Liver (tissue), 9 donors: ENCODE data around the gene CERT1. TPM values are rescaled to one million over a fixed set of nuclear protein-coding genes. Genes with fewer than 3 reads are reported as not detected.

Source experiments
- DNase-seq: peaks from one replicate; pipeline ENCODE4 v3.0.0-alpha.2; 2017; ENCODE audit warnings: low spot score
- H3K27ac ChIP-seq, 2 donors: one replicate each; pipeline ENCODE4 v1.7.0; 2013; ENCODE audit warnings: inconsistent platforms in 2 of 2, low read length in 2 of 2, control low read depth in 1 of 2, low read depth in 1 of 2, mild to moderate bottlenecking in 1 of 2
- H3K27me3 ChIP-seq, 4 donors: one replicate each; pipeline versions ENCODE4 v1.6.1 to v1.7.0; 2013; ENCODE audit warnings: low read length in 3 of 4, inconsistent platforms in 1 of 4, mild to moderate bottlenecking in 1 of 4, moderate library complexity in 1 of 4; ENCODE audit not compliant: control insufficient read depth in 4 of 4, insufficient read depth in 4 of 4
- H3K36me3 ChIP-seq, 4 donors: one replicate each; pipeline versions ENCODE4 v1.6.1 to v1.7.0; 2013; ENCODE audit warnings: low read length in 3 of 4, mild to moderate bottlenecking in 3 of 4, low read depth in 1 of 4, moderate library complexity in 1 of 4; ENCODE audit not compliant: control insufficient read depth in 4 of 4, insufficient read depth in 3 of 4
- H3K4me1 ChIP-seq, 4 donors: one replicate each; pipeline versions ENCODE4 v1.6.1 to v1.7.0; 2013; ENCODE audit warnings: low read length in 3 of 4, mild to moderate bottlenecking in 3 of 4, moderate library complexity in 1 of 4; ENCODE audit not compliant: control insufficient read depth in 4 of 4, insufficient read depth in 4 of 4
- H3K4me3 ChIP-seq, 3 donors: one replicate each; pipeline versions ENCODE4 v1.6.1 to v1.7.0; 2013; ENCODE audit warnings: low read length in 3 of 3, control low read depth in 1 of 3, low read depth in 1 of 3, mild to moderate bottlenecking in 1 of 3
- H3K9ac ChIP-seq, 2 donors: one replicate each; pipeline ENCODE4 v1.7.0; 2013; ENCODE audit warnings: low read length in 2 of 2, mild to moderate bottlenecking in 2 of 2, moderate library complexity in 2 of 2, control low read depth in 1 of 2, low read depth in 1 of 2
- H3K9me3 ChIP-seq, 4 donors: one replicate each; pipeline versions ENCODE4 v1.6.1 to v1.7.0; 2013; ENCODE audit warnings: low read length in 3 of 4; ENCODE audit not compliant: control insufficient read depth in 4 of 4
- EGR1 ChIP-seq, 2 donors: IDR thresholded peaks; 2 replicates each; pipeline ENCODE4 v1.6.1; 2016 to 2018; ENCODE audit warnings: antibody characterized with exemption in 2 of 2, low read depth in 2 of 2
- GABPA ChIP-seq, 2 donors: IDR thresholded peaks in 1 of 2; conservative IDR thresholded peaks in 1 of 2; 2 replicates each; pipeline ENCODE4 v1.6.1; 2016; ENCODE audit warnings: antibody characterized with exemption in 2 of 2, mild to moderate bottlenecking in 1 of 2, moderate library complexity in 1 of 2
- HNF4A ChIP-seq, 2 donors: conservative IDR thresholded peaks; 2 replicates each; pipeline ENCODE4 v1.6.1; 2016; ENCODE audit warnings: antibody characterized with exemption in 2 of 2, mild to moderate bottlenecking in 2 of 2
- HNF4G ChIP-seq: IDR thresholded peaks from 2 replicates; pipeline ENCODE4 v1.6.1; 2016; ENCODE audit warnings: antibody characterized with exemption
- JUND ChIP-seq, 2 donors: IDR thresholded peaks; 2 replicates each; pipeline ENCODE4 v1.6.1; 2016; ENCODE audit warnings: antibody characterized with exemption in 2 of 2
- RAD21 ChIP-seq, 2 donors: IDR thresholded peaks; 2 replicates each; pipeline ENCODE4 v1.6.1; 2016; ENCODE audit warnings: antibody characterized with exemption in 2 of 2, mild to moderate bottlenecking in 2 of 2
- YY1 ChIP-seq: IDR thresholded peaks from 2 replicates; pipeline ENCODE4 v1.6.1; 2016; ENCODE audit warnings: antibody characterized with exemption, mild to moderate bottlenecking
- ZBTB33 ChIP-seq: IDR thresholded peaks from 2 replicates; pipeline ENCODE4 v1.6.1; 2016; ENCODE audit warnings: antibody characterized with exemption
- WGBS: extraction: QIAGEN DNeasy Blood & Tissue Kit; methylation state at CpG from one replicate; pipeline ENCODE4 v1.1.7; 2013; 5-methylcytosine and 5-hydroxymethylcytosine counted together
- polyA plus RNA-seq, 2 donors: library from polyadenylated mRNA; stranded (reverse) in 1 of 2; unstranded in 1 of 2; fragments of 200-250 nt in 1 of 2; fragments of >200 nt in 1 of 2; fragmentation: Nextera tagmentation in 1 of 2; extraction: Ambion mirVana in 1 of 2; gene quantifications; one replicate each; pipeline versions ENCODE4 v1.2.1 to v1.2.3, GENCODE V29; 2013 to 2015
- total RNA-seq, 2 donors: library from RNA; depleted of rRNA; stranded (reverse); fragments of >200 nt; gene quantifications; one replicate each; pipeline ENCODE4 v1.2.3, GENCODE V29; 2014
- TF ChIP-seq, protein P1 (sequence below): IDR thresholded peaks from 2 replicates; pipeline ENCODE4 v1.6.1; 2016; ENCODE audit warnings: antibody characterized with exemption
- donor health status: healthy.
- donor health status: healthy.
- donor health status: healthy.
- donor health status: healthy.
- donor health status: healthy.

The CERT1 gene
- total and polyA plus RNA-seq, 4 donors, result 11.4 to 25.1 (median 16.8) TPM

DNA sequence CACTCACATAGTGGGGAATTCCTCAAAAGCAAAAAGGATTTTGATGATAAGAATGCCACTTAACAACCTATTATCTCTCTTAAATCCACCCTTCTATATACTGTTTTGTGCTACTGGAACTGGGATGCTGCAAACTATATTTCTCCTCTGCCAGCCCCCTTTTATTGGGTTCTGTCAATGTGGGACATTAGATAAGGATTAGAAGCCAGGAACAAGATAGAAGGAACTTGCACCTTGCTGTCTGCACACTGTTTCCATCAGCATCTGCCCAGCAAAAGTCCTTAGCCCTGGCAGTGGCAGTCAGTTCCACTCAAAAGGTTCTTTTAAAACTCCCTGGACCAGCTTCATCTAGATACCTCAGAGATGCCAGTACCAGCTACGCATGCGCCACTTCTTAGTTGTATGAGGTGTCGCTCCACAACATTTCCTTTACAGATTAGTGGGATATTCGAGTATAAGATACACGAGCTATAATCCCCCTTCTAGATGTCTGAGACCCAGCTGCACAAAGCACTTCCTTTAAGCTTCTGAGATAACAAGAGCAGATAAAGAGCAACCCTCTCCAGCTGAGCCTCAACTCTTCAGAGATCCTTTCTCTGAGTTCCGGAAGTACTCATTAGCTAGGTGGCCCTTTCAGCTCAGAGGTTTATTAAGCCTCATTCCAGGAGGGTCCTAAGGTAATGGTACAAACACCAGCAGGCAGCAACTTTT lies 45.3 kb downstream of the CERT1 start:
- 80% methylated on average over 6 of the region's 6 CpGs for WGBS
- Histone ChIP-seq H3K36me3 (no peaks in the 10 kb centered on the region), H3K27me3 (no peaks in the 10 kb centered on the region), H3K9me3 (no peaks in the 10 kb centered on the region), H3K27ac (no peak overlapping the region), H3K4me3 (no peak overlapping the region), H3K9ac (no peak overlapping the region), H3K4me1 (peaks cover 0 to 4% (median 0%) of the 10 kb centered on the region in 4 donors)
- TF ChIP-seq HNF4G (no peak), HNF4A (conservative IDR thresholded peaks at IDR 0.05) (no peak), EGR1 (IDR thresholded peaks at IDR 0.05; ENCODE audit: low read depth in 2 of 2) (no peak), ZBTB33 (no peak), GABPA (IDR thresholded peaks at IDR 0.05 in 1 of 2, conservative IDR thresholded peaks at IDR 0.05 in 1 of 2) (no peak)
- DNase-seq, result no peak

DNA sequence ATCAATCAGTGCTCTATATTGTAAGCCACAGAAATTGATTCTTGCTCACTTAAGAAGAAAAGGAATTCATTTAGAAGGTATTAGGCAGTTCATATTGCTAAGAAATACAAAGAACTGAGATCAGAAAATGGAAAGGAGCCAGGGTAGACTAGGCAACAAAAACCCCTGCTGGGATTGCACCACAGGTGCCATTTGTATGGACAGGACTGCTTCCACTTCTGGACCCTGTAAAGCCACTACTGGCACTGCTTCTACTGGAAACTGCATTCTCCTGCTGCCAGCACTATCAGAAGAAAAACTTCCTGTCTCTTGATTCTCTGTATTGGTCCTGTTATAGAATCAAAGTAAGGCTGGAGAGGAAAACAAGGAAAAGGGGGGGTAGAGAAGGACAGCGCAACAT lies 45.9 kb downstream of the CERT1 start:
- no peak overlapping the region for H3K4me3 ChIP-seq
- H3K9ac ChIP-seq, result no peak overlapping the region

GRCh38 chr5:75463726-75464125 lies 47.7 kb downstream of the CERT1 start:
- Histone ChIP-seq H3K9ac (no peak overlapping the region), H3K27ac (no peak overlapping the region), H3K36me3 (peaks cover 0 to under 1% (median 0%) of the 10 kb centered on the region in 4 donors), H3K4me1 (peaks cover 0 to 6% (median 0%) of the 10 kb centered on the region in 4 donors), H3K9me3 (no peaks in the 10 kb centered on the region), H3K4me3 (no peak overlapping the region), H3K27me3 (no peaks in the 10 kb centered on the region)
- 97% methylated on average over 2 of the region's 2 CpGs for WGBS
- TF ChIP-seq HNF4A (conservative IDR thresholded peaks at IDR 0.05), result no peak
- TF ChIP-seq RAD21 (IDR thresholded peaks at IDR 0.05), result no peak
- no peak for DNase-seq

More for the DNA sequence above, 45.9 kb downstream of the CERT1 start:
- no peak overlapping the region for H3K27ac ChIP-seq
- TF ChIP-seq, protein P1, sequence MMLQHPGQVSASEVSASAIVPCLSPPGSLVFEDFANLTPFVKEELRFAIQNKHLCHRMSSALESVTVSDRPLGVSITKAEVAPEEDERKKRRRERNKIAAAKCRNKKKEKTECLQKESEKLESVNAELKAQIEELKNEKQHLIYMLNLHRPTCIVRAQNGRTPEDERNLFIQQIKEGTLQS, result no peak
- no peak for DNase-seq
- H3K36me3 ChIP-seq, result no peaks in the 10 kb centered on the region
- no peaks in the 10 kb centered on the region for H3K9me3 ChIP-seq
- H3K4me1 ChIP-seq, result peaks cover 0 to 6% (median 0%) of the 10 kb centered on the region in 4 donors
- WGBS, result 79% methylated on average over 1 of the region's 1 CpG
- H3K27me3 ChIP-seq, result no peaks in the 10 kb centered on the region

GRCh38 chr5:75461679-75462078 lies 49.8 kb downstream of the CERT1 start:
- no peak overlapping the region for H3K4me3 ChIP-seq
- WGBS, result 19% methylated on average over 1 of the region's 1 CpG
- H3K9me3 ChIP-seq, result no peaks in the 10 kb centered on the region
- no peak for DNase-seq
- peaks cover 0 to 2% (median 0%) of the 10 kb centered on the region in 4 donors for H3K36me3 ChIP-seq
- no peaks in the 10 kb centered on the region for H3K27me3 ChIP-seq
- no peak overlapping the region for H3K9ac ChIP-seq
- TF ChIP-seq JUND (IDR thresholded peaks at IDR 0.05) (no peak), GABPA (IDR thresholded peaks at IDR 0.05 in 1 of 2, conservative IDR thresholded peaks at IDR 0.05 in 1 of 2) (no peak), YY1 (no peak)
- TF ChIP-seq, protein P1, result no peak
- peaks cover 0 to 6% (median 0%) of the 10 kb centered on the region in 4 donors for H3K4me1 ChIP-seq
- no peak overlapping the region for H3K27ac ChIP-seq
